ENCODE results near the gene ARPIN.

The ARPIN gene

DNA sequence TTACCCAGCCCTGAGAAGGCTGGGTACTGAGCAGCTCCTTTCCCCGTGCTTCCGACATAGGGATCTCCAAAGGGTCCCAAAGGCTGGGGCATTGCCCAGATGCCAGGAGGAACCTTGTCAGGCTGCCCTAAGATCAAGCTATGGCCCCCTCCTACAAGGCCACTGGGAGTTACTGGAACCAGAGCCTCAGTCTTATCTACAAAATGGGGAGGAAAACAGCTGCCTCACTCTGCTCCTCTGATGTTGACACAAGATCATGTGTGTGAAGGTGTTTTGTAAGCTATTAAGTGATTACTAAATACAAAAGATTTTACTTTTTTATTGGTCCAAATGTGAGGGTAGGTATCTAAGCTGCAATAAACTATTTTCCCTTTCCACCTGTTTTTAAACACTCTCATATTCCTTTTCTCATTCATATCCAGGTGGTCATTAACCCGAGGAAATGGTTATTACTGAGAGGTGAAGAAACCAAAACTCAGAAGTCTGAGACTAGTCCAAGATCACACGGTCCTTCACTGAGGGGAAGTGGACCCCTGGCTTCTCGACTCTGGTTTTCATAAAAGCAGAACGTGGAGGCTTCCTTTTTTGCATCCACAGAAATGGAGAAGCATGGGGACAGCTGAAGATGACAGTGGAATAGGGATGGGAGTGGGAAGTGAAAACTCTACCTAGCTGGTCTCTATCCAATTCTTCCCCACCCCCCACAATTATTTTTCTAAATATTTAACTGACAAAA lies 1.7 kb downstream of the ARPIN start:
- no peak overlapping the region for H3K27ac ChIP-seq (ENCODE audit: low read depth, low read length)
- peaks cover 10 to 31% of the 10 kb centered on the region in 2 donors for H3K4me1 ChIP-seq (ENCODE audit: control insufficient read depth in 1 of 2, insufficient read depth in 2 of 2, low read length in 2 of 2)
- no peak overlapping the region for H3K9ac ChIP-seq (ENCODE audit: low read depth in 1 of 2, low read length in 2 of 2)
- no peaks in the 10 kb centered on the region for H3K9me3 ChIP-seq (ENCODE audit: control insufficient read depth in 1 of 2, low read length in 2 of 2)
- peaks cover 7 to 37% of the 10 kb centered on the region in 2 donors for H3K36me3 ChIP-seq (ENCODE audit: control insufficient read depth in 1 of 2, insufficient read depth in 2 of 2, low read length in 2 of 2)
- H3K4me3 ChIP-seq (ENCODE audit: low read depth in 1 of 2, low read length in 2 of 2): peak overlapping the region in 1 of 2 donors; percentile 88
- no peaks in the 10 kb centered on the region for H3K27me3 ChIP-seq (ENCODE audit: control insufficient read depth in 1 of 2, insufficient read depth in 2 of 2, low read length in 2 of 2)

GRCh38 chr15:89909611-89910010 lies 3.1 kb downstream of the ARPIN start:
- H3K9me3 ChIP-seq (ENCODE audit: control insufficient read depth in 1 of 2, low read length in 2 of 2): no peaks in the 10 kb centered on the region
- no peak overlapping the region for H3K9ac ChIP-seq (ENCODE audit: low read depth in 1 of 2, low read length in 2 of 2)
- H3K36me3 ChIP-seq (ENCODE audit: control insufficient read depth in 1 of 2, insufficient read depth in 2 of 2, low read length in 2 of 2): peaks cover 7 to 48% of the 10 kb centered on the region in 2 donors
- H3K27me3 ChIP-seq (ENCODE audit: control insufficient read depth in 1 of 2, insufficient read depth in 2 of 2, low read length in 2 of 2): no peaks in the 10 kb centered on the region
- H3K4me1 ChIP-seq (ENCODE audit: control insufficient read depth in 1 of 2, insufficient read depth in 2 of 2, low read length in 2 of 2): peaks cover 10 to 31% of the 10 kb centered on the region in 2 donors
- H3K4me3 ChIP-seq (ENCODE audit: low read depth in 1 of 2, low read length in 2 of 2): no peak overlapping the region
- H3K27ac ChIP-seq (ENCODE audit: low read depth, low read length): no peak overlapping the region

- H3K27ac ChIP-seq (ENCODE audit: low read depth, low read length): no peak overlapping the region
- no peaks in the 10 kb centered on the region for H3K27me3 ChIP-seq (ENCODE audit: control insufficient read depth in 1 of 2, insufficient read depth in 2 of 2, low read length in 2 of 2)
- H3K4me1 ChIP-seq (ENCODE audit: control insufficient read depth in 1 of 2, insufficient read depth in 2 of 2, low read length in 2 of 2): peaks cover 10 to 27% of the 10 kb centered on the region in 2 donors
- H3K36me3 ChIP-seq (ENCODE audit: control insufficient read depth in 1 of 2, insufficient read depth in 2 of 2, low read length in 2 of 2): peaks cover 9 to 62% of the 10 kb centered on the region in 2 donors
- H3K4me3 ChIP-seq (ENCODE audit: low read depth in 1 of 2, low read length in 2 of 2): no peak overlapping the region
- no peak overlapping the region for H3K9ac ChIP-seq (ENCODE audit: low read depth in 1 of 2, low read length in 2 of 2)
- H3K9me3 ChIP-seq (ENCODE audit: control insufficient read depth in 1 of 2, low read length in 2 of 2): no peaks in the 10 kb centered on the region
Observed at GRCh38 chr15:89908226-89908625, 4.5 kb downstream of the ARPIN start.

DNA sequence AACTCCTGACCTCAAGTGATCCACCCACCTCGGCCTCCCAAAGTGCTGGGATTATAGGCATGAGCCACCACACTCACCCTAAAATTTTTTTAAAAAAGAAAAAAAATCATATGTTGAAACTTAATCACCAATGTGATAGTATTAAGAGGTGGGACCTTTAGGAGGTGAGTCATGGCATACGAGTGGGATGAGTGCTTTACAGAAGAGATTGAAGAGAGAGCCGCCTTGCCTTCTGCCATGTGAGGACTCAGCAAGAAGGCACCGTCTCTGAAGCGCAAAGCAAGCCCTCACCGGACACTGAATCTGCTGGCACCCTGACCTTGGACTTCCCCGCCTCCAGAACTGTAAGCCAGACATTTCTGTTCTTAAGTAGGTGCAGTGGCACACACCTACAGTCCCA lies 5.5 kb downstream of the ARPIN start:
- peaks cover 16 to 68% of the 10 kb centered on the region in 2 donors for H3K36me3 ChIP-seq (ENCODE audit: control insufficient read depth in 1 of 2, insufficient read depth in 2 of 2, low read length in 2 of 2)

DNA sequence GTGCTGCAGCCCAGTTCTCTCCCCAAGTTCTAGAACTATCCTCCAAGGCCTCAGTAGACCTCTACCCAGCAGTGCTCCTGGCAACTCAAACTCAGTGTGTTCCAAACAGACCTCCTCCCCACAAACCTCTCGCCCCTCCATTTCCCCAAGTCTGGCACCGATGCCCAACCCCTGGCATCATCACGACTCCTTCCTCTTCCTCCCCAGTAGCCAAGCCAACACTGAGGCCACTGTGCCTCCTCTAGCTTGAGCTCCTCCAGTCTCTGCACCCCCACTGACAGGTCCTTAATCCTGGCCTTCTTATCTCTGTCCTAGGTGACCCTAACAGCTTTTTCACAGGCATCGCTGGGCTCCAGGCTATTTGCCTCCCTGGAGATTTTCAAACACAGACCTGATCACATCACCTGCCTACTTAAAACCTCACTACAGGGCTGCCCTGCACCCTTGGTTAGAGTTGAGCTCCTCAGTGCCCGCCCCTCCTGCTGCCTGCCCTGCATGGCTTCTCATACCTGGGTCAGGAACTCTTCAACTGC lies 6.8 kb downstream of the ARPIN start:
- Histone ChIP-seq H3K9me3 (ENCODE audit: control insufficient read depth in 1 of 2, low read length in 2 of 2) (no peaks in the 10 kb centered on the region), H3K27ac (ENCODE audit: low read depth, low read length) (no peak overlapping the region), H3K36me3 (ENCODE audit: control insufficient read depth in 1 of 2, insufficient read depth in 2 of 2, low read length in 2 of 2) (peaks cover 24 to 79% of the 10 kb centered on the region in 2 donors), H3K27me3 (ENCODE audit: control insufficient read depth in 1 of 2, insufficient read depth in 2 of 2, low read length in 2 of 2) (no peaks in the 10 kb centered on the region), H3K4me3 (ENCODE audit: low read depth in 1 of 2, low read length in 2 of 2) (no peak overlapping the region), H3K9ac (ENCODE audit: low read depth in 1 of 2, low read length in 2 of 2) (no peak overlapping the region), H3K4me1 (ENCODE audit: control insufficient read depth in 1 of 2, insufficient read depth in 2 of 2, low read length in 2 of 2) (peaks cover 0 to 12% of the 10 kb centered on the region in 2 donors)

More for the DNA sequence above, 5.5 kb downstream of the ARPIN start:
- Histone ChIP-seq H3K9ac (ENCODE audit: low read depth in 1 of 2, low read length in 2 of 2) (no peak overlapping the region), H3K27ac (ENCODE audit: low read depth, low read length) (no peak overlapping the region), H3K4me1 (ENCODE audit: control insufficient read depth in 1 of 2, insufficient read depth in 2 of 2, low read length in 2 of 2) (peaks cover 10 to 23% of the 10 kb centered on the region in 2 donors), H3K27me3 (ENCODE audit: control insufficient read depth in 1 of 2, insufficient read depth in 2 of 2, low read length in 2 of 2) (no peaks in the 10 kb centered on the region), H3K9me3 (ENCODE audit: control insufficient read depth in 1 of 2, low read length in 2 of 2) (no peaks in the 10 kb centered on the region), H3K4me3 (ENCODE audit: low read depth in 1 of 2, low read length in 2 of 2) (no peak overlapping the region)

GRCh38 chr15:89904519-89904918 lies 8.2 kb downstream of the ARPIN start:
- peaks cover 27 to 76% of the 10 kb centered on the region in 2 donors for H3K36me3 ChIP-seq (ENCODE audit: control insufficient read depth in 1 of 2, insufficient read depth in 2 of 2, low read length in 2 of 2)
- H3K4me3 ChIP-seq (ENCODE audit: low read depth in 1 of 2, low read length in 2 of 2): no peak overlapping the region
- H3K9me3 ChIP-seq (ENCODE audit: control insufficient read depth in 1 of 2, low read length in 2 of 2): no peaks in the 10 kb centered on the region
- no peaks in the 10 kb centered on the region for H3K27me3 ChIP-seq (ENCODE audit: control insufficient read depth in 1 of 2, insufficient read depth in 2 of 2, low read length in 2 of 2)
- H3K27ac ChIP-seq (ENCODE audit: low read depth, low read length): no peak overlapping the region
- peaks cover 2 to 5% of the 10 kb centered on the region in 2 donors for H3K4me1 ChIP-seq (ENCODE audit: control insufficient read depth in 1 of 2, insufficient read depth in 2 of 2, low read length in 2 of 2)
- no peak overlapping the region for H3K9ac ChIP-seq (ENCODE audit: low read depth in 1 of 2, low read length in 2 of 2)

GRCh38 chr15:89903858-89904130 lies 9.0 kb downstream of the ARPIN start:
- peaks cover 27 to 73% of the 10 kb centered on the region in 2 donors for H3K36me3 ChIP-seq (ENCODE audit: control insufficient read depth in 1 of 2, insufficient read depth in 2 of 2, low read length in 2 of 2)
- H3K9me3 ChIP-seq (ENCODE audit: control insufficient read depth in 1 of 2, low read length in 2 of 2): no peaks in the 10 kb centered on the region
- peaks cover 9 to 10% of the 10 kb centered on the region in 2 donors for H3K4me1 ChIP-seq (ENCODE audit: control insufficient read depth in 1 of 2, insufficient read depth in 2 of 2, low read length in 2 of 2)
- H3K4me3 ChIP-seq (ENCODE audit: low read depth in 1 of 2, low read length in 2 of 2): no peak overlapping the region
- no peaks in the 10 kb centered on the region for H3K27me3 ChIP-seq (ENCODE audit: control insufficient read depth in 1 of 2, insufficient read depth in 2 of 2, low read length in 2 of 2)
- no peak overlapping the region for H3K9ac ChIP-seq (ENCODE audit: low read depth in 1 of 2, low read length in 2 of 2)
- no peak overlapping the region for H3K27ac ChIP-seq (ENCODE audit: low read depth, low read length)

- Histone ChIP-seq H3K27me3 (ENCODE audit: control insufficient read depth in 1 of 2, insufficient read depth in 2 of 2, low read length in 2 of 2) (no peaks in the 10 kb centered on the region), H3K27ac (ENCODE audit: low read depth, low read length) (no peak overlapping the region), H3K4me3 (ENCODE audit: low read depth in 1 of 2, low read length in 2 of 2) (no peak overlapping the region), H3K4me1 (ENCODE audit: control insufficient read depth in 1 of 2, insufficient read depth in 2 of 2, low read length in 2 of 2) (peaks cover 14 to 16% of the 10 kb centered on the region in 2 donors), H3K9ac (ENCODE audit: low read depth in 1 of 2, low read length in 2 of 2) (no peak overlapping the region), H3K36me3 (ENCODE audit: control insufficient read depth in 1 of 2, insufficient read depth in 2 of 2, low read length in 2 of 2) (peaks cover 24 to 69% of the 10 kb centered on the region in 2 donors), H3K9me3 (ENCODE audit: control insufficient read depth in 1 of 2, low read length in 2 of 2) (no peaks in the 10 kb centered on the region)
Observed at GRCh38 chr15:89903015-89903857, 9.5 kb downstream of the ARPIN start.

DNA sequence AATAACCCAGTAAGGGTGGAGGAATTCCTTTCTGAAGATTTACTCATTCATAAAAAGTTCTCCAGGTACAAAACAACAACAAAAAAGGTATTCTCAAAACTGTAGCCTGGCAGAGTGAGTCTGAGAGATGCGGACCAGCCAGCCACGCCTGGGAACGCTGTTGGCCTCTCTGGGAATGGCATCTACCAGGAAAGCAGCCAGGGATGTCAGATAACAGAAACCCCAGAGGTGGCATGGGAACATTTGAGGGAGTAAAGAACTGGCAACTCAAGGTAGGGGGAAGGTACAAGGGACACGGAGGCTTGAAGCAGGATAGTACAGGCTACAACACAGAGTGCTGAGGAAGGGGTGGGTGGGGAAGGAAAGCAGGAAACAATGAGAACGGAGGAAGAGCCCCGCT lies 11.9 kb downstream of the ARPIN start:
- no peak overlapping the region for H3K27ac ChIP-seq (ENCODE audit: low read depth, low read length)
- H3K9ac ChIP-seq (ENCODE audit: low read depth in 1 of 2, low read length in 2 of 2): no peak overlapping the region
- peaks cover 20 to 52% of the 10 kb centered on the region in 2 donors for H3K36me3 ChIP-seq (ENCODE audit: control insufficient read depth in 1 of 2, insufficient read depth in 2 of 2, low read length in 2 of 2)
- H3K4me1 ChIP-seq (ENCODE audit: control insufficient read depth in 1 of 2, insufficient read depth in 2 of 2, low read length in 2 of 2): peaks cover 14 to 17% of the 10 kb centered on the region in 2 donors
- no peaks in the 10 kb centered on the region for H3K9me3 ChIP-seq (ENCODE audit: control insufficient read depth in 1 of 2, low read length in 2 of 2)
- H3K27me3 ChIP-seq (ENCODE audit: control insufficient read depth in 1 of 2, insufficient read depth in 2 of 2, low read length in 2 of 2): no peaks in the 10 kb centered on the region
- no peak overlapping the region for H3K4me3 ChIP-seq (ENCODE audit: low read depth in 1 of 2, low read length in 2 of 2)

GRCh38 chr15:89899951-89900567 lies 12.7 kb downstream of the ARPIN start:
- Histone ChIP-seq H3K9ac (ENCODE audit: low read depth in 1 of 2, low read length in 2 of 2) (no peak overlapping the region), H3K4me3 (ENCODE audit: low read depth in 1 of 2, low read length in 2 of 2) (no peak overlapping the region), H3K36me3 (ENCODE audit: control insufficient read depth in 1 of 2, insufficient read depth in 2 of 2, low read length in 2 of 2) (peaks cover 20 to 45% of the 10 kb centered on the region in 2 donors), H3K4me1 (ENCODE audit: control insufficient read depth in 1 of 2, insufficient read depth in 2 of 2, low read length in 2 of 2) (peaks cover 16 to 17% of the 10 kb centered on the region in 2 donors), H3K27ac (ENCODE audit: low read depth, low read length) (no peak overlapping the region), H3K27me3 (ENCODE audit: control insufficient read depth in 1 of 2, insufficient read depth in 2 of 2, low read length in 2 of 2) (no peaks in the 10 kb centered on the region), H3K9me3 (ENCODE audit: control insufficient read depth in 1 of 2, low read length in 2 of 2) (no peaks in the 10 kb centered on the region)

All from duodenal mucosa (tissue), 2 donors.